ENCODE data around the gene PRKD1. TPM values are rescaled to one million over a fixed set of nuclear protein-coding genes. Genes with fewer than 3 reads are reported as not detected.

The PRKD1 gene
- total RNA-seq = 7.8 and 8.9 TPM in 2 replicates

DNA sequence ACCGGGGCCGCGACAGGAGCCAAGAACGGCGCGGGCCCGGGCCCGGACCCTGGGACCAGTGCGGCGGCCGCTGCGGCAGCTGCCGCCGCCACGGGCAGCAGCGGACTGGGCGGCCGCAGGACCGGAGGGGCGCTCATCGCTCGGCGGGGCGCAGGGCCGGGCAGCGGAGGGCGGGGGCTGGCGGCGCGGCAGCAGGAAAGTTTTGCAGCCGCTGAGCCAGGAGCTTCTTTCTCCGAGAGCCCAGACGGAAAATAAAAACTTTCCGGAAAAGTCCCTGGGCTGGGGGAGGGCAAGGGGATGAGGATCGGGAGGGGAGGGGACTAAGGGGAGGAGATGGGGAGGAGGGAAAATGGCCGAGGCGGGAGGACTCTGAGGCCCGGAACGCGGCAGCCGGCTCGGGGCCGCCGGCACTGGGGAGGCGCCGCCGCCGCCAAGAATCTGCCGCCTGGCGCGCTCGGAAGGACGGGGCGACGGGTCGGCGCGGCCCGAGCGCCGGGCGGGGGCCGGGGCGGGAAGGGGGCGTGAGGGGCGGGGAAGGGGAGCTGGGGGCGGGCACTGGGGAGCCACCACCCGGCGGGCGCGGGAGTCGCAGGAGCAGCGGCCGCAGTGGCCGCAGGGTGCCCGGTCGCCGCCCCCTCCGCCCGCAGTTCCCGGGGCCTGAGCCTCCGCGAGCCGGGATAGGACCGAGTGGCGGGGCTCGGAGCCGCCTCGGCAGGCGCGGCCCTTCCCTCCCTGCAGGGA is at the start of gene PRKD1:
PRKD1 (minus strand) TSS at position 472 of the 741 bp plus-strand sequence.

Measured in mammary microvascular endothelial cell (primary cell).